A549 (cell line): ENCODE results near the gene NAP1L1. TPM values are rescaled to one million over a fixed set of nuclear protein-coding genes. Genes with fewer than 3 reads are reported as not detected.
A peak's percentile ranks its signal among the peaks of the same experiment; 100 is the strongest.

Source experiments
- BCL3 ChIP-seq: fragments of >200 bp; sonication (Bioruptor Twin); formaldehyde crosslinking; IDR thresholded peaks from 3 replicates; pipeline ENCODE4 v1.6.1; 2016
- BHLHE40 ChIP-seq: IDR thresholded peaks from 2 replicates; pipeline ENCODE4 v1.6.1; 2012; ENCODE audit warnings: low read depth, low read length, inconsistent platforms
- CEBPB ChIP-seq, 2 experiments: fragments of >200 bp in 1 of 2; sonication (Bioruptor Twin) in 1 of 2; formaldehyde crosslinking in 1 of 2; IDR thresholded peaks; 2 replicates each; pipeline ENCODE4 v1.6.1; 2012 to 2016
- CHD2 ChIP-seq: fragments of 150-350 bp; IDR thresholded peaks from 2 replicates; pipeline ENCODE4 v1.6.1; 2014; ENCODE audit warnings: low read length; ENCODE audit not compliant: partially characterized antibody
- CTCF ChIP-seq: fragments of >200 bp; sonication (Bioruptor Twin); formaldehyde crosslinking; IDR thresholded peaks from 3 replicates; pipeline ENCODE4 v1.5.1; 2016
- EHF ChIP-seq: fragments of 250-450 bp; sonication (Bioruptor Pico); IDR thresholded peaks from 2 replicates; pipeline ENCODE4 v1.5.0; 2020; ENCODE audit warnings: mild to moderate bottlenecking
- ESRRA ChIP-seq: fragments of 150-350 bp; IDR thresholded peaks from 2 replicates; pipeline ENCODE4 v1.6.1; 2014; ENCODE audit warnings: mild to moderate bottlenecking, low read length, borderline replicate concordance
- FOSL2 ChIP-seq, 2 experiments: fragments of 450-650 bp in 1 of 2; fragments of >200 bp in 1 of 2; sonication (Bioruptor Twin) in 1 of 2; formaldehyde crosslinking; IDR thresholded peaks; 2 replicates each; pipeline versions ENCODE4 v1.5.0 to v1.6.1; 2016 to 2020; ENCODE audit warnings: mild to moderate bottlenecking in 1 of 2, moderate library complexity in 1 of 2
- FOXS1 ChIP-seq: fragments of 250-450 bp; sonication (Bioruptor Pico); IDR thresholded peaks from 2 replicates; pipeline ENCODE4 v1.5.0; 2020; ENCODE audit warnings: mild to moderate bottlenecking, moderate library complexity
- GATA3 ChIP-seq: IDR thresholded peaks from 2 replicates; pipeline ENCODE4 v1.6.1; 2012; ENCODE audit warnings: borderline replicate concordance
- HOXA7 ChIP-seq: fragments of 250-450 bp; sonication (Bioruptor Pico); IDR thresholded peaks from 2 replicates; pipeline ENCODE4 v1.5.0; 2020; ENCODE audit warnings: mild to moderate bottlenecking, moderate library complexity
- KDM1A ChIP-seq: fragments of 200-600 bp; sonication (generic); IDR thresholded peaks from 2 replicates; pipeline ENCODE4 v1.6.1; 2016; ENCODE audit warnings: low read depth, mild to moderate bottlenecking
- MAFK ChIP-seq: fragments of 450-650 bp; IDR thresholded peaks from 2 replicates; pipeline ENCODE4 v1.6.1; 2014; ENCODE audit not compliant: partially characterized antibody
- MAZ ChIP-seq: fragments of 150-350 bp; IDR thresholded peaks from 2 replicates; pipeline ENCODE4 v1.6.1; 2014; ENCODE audit warnings: antibody characterized with exemption, low read depth, low read length, borderline replicate concordance
- NR3C1 ChIP-seq: fragments of >200 bp; sonication (Bioruptor Twin); formaldehyde crosslinking; IDR thresholded peaks from 3 replicates; pipeline ENCODE4 v1.6.1; 2017
- PHF8 ChIP-seq: fragments of 200-600 bp; sonication (generic); IDR thresholded peaks from 2 replicates; pipeline ENCODE4 v1.6.1; 2016; ENCODE audit warnings: low read depth, mild to moderate bottlenecking, antibody characterized with exemption, moderate library complexity, borderline replicate concordance
- POLR2A ChIP-seq: IDR thresholded peaks from 2 replicates; pipeline ENCODE4 v1.6.1; 2012; ENCODE audit warnings: mild to moderate bottlenecking, low read length
- POLR2AphosphoS2 ChIP-seq: conservative IDR thresholded peaks from 2 replicates; pipeline ENCODE4 v1.6.1; 2012; ENCODE audit warnings: low read length, improper control_type of control experiment, inconsistent platforms
- RAD21 ChIP-seq, 2 experiments: fragments of >200 bp in 1 of 2; sonication (Bioruptor Twin) in 1 of 2; formaldehyde crosslinking in 1 of 2; IDR thresholded peaks in 1 of 2; conservative IDR thresholded peaks in 1 of 2; 2 replicates in 1 of 2; 3 replicates in 1 of 2; pipeline ENCODE4 v1.6.1; 2012 to 2018; ENCODE audit warnings: inconsistent platforms in 1 of 2
- RARB ChIP-seq: fragments of 250-450 bp; sonication (Bioruptor Pico); IDR thresholded peaks from 2 replicates; pipeline ENCODE4 v1.8.0; 2021; ENCODE audit warnings: mild to moderate bottlenecking, moderate library complexity
- REST ChIP-seq: fragments of 200-600 bp; sonication (generic); IDR thresholded peaks from 2 replicates; pipeline ENCODE4 v1.6.1; 2016; ENCODE audit warnings: antibody characterized with exemption, mild to moderate bottlenecking, moderate library complexity
- RNF2 ChIP-seq: fragments of 200-600 bp; sonication (generic); IDR thresholded peaks from 2 replicates; pipeline ENCODE4 v1.6.1; 2016; ENCODE audit warnings: low read depth, mild to moderate bottlenecking, antibody characterized with exemption, moderate library complexity, borderline replicate concordance
- TP53 ChIP-seq: fragments of 250-450 bp; sonication (Bioruptor Pico); IDR thresholded peaks from 2 replicates; pipeline ENCODE4 v1.5.0; 2021; ENCODE audit warnings: mild to moderate bottlenecking, moderate library complexity
- ZC3H11A ChIP-seq: fragments of 450-650 bp; IDR thresholded peaks from 2 replicates; pipeline ENCODE4 v1.6.1; 2014; ENCODE audit warnings: antibody characterized with exemption, mild to moderate bottlenecking
- ZFP36 ChIP-seq: fragments of 450-650 bp; IDR thresholded peaks from 2 replicates; pipeline ENCODE4 v1.6.1; 2014; ENCODE audit warnings: borderline replicate concordance; ENCODE audit not compliant: partially characterized antibody
- ZNF302 ChIP-seq: fragments of 250-450 bp; sonication (Bioruptor Pico); IDR thresholded peaks from 2 replicates; pipeline ENCODE4 v1.9.0; 2021; ENCODE audit warnings: inconsistent platforms, mild to moderate bottlenecking, moderate library complexity
- ZSCAN20 ChIP-seq: fragments of 250-450 bp; sonication (Bioruptor Pico); IDR thresholded peaks from 2 replicates; pipeline ENCODE4 v1.8.0; 2022; ENCODE audit warnings: mild to moderate bottlenecking, moderate library complexity
- polyA plus RNA-seq, 4 experiments: library from polyadenylated mRNA; depleted of rRNA in 3 of 4; stranded (reverse); fragments of >200 nt; fragmentation: RNase III in 1 of 4; extraction: RNeasy Plus Mini Kit Qiagen cat#74134 plus additional on column Dnase treatment in 1 of 4; gene quantifications; 2 replicates in 3 of 4; 3 replicates in 1 of 4; pipeline ENCODE4 v1.2.3, GENCODE V29; 2011 to 2017
- TF ChIP-seq, protein P1 (sequence below): fragments of 250-450 bp; sonication (Bioruptor Pico); IDR thresholded peaks from 2 replicates; pipeline ENCODE4 v1.5.0; 2020; ENCODE audit warnings: low read depth, mild to moderate bottlenecking, moderate library complexity
- TF ChIP-seq, protein P2 (sequence below): fragments of 150-350 bp; IDR thresholded peaks from 2 replicates; pipeline ENCODE4 v1.6.1; 2014; ENCODE audit warnings: low read depth, mild to moderate bottlenecking, low read length
- TF ChIP-seq, protein P3 (sequence below): IDR thresholded peaks from 2 replicates; pipeline ENCODE4 v1.6.1; 2012
- TF ChIP-seq, protein P4 (sequence below): IDR thresholded peaks from 2 replicates; pipeline ENCODE4 v1.6.1; 2012; ENCODE audit warnings: low read depth, borderline replicate concordance

NAP1L1 gene
- polyA plus RNA-seq, 2 of the 4 experiments (the other 2 are of a cell fraction) = 709 to 943 TPM

GRCh38 chr12:76024942-76025600 is 59.4 kb downstream of the NAP1L1 start (continued):
- TF ChIP-seq BCL3 = no peak
- TF ChIP-seq RNF2 = no peak
- TF ChIP-seq, protein P1, sequence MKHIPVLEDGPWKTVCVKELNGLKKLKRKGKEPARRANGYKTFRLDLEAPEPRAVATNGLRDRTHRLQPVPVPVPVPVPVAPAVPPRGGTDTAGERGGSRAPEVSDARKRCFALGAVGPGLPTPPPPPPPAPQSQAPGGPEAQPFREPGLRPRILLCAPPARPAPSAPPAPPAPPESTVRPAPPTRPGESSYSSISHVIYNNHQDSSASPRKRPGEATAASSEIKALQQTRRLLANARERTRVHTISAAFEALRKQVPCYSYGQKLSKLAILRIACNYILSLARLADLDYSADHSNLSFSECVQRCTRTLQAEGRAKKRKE = peak; percentile 65; the same call in 1 of the 2 replicates
- TF ChIP-seq REST = no peak
- 0 out of 2 replicates have a peak, but pooled peaks have one; percentile 61 for TF ChIP-seq ZNF302 (CRISPR knock-in tag)
- TF ChIP-seq BHLHE40 = no peak
- no peak for TF ChIP-seq KDM1A
- TF ChIP-seq ZC3H11A = no peak
- TF ChIP-seq EHF (CRISPR knock-in tag) = peak; percentile 42; the same call in 1 of the 2 replicates
- TF ChIP-seq MAZ = 0 out of 2 replicates have a peak, but pooled peaks have one; percentile 16
- TF ChIP-seq HOXA7 = peak; percentile 30
- 0 out of 2 replicates have a peak, but pooled peaks have one; percentile 41 for TF ChIP-seq FOSL2 (IDR thresholded peaks at IDR 0.05)
- peak; percentile 84 for TF ChIP-seq FOSL2 (CRISPR knock-in tag; IDR thresholded peaks at IDR 0.05)
- TF ChIP-seq RARB (CRISPR knock-in tag) = no peak; the same call in 1 of the 2 replicates
- no peak for TF ChIP-seq GATA3
- TF ChIP-seq MAFK = no peak
- TF ChIP-seq ZSCAN20 (CRISPR knock-in tag) = no peak
- no peak for TF ChIP-seq FOXS1 (CRISPR knock-in tag)
- TF ChIP-seq, protein P2, sequence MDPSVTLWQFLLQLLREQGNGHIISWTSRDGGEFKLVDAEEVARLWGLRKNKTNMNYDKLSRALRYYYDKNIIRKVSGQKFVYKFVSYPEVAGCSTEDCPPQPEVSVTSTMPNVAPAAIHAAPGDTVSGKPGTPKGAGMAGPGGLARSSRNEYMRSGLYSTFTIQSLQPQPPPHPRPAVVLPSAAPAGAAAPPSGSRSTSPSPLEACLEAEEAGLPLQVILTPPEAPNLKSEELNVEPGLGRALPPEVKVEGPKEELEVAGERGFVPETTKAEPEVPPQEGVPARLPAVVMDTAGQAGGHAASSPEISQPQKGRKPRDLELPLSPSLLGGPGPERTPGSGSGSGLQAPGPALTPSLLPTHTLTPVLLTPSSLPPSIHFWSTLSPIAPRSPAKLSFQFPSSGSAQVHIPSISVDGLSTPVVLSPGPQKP = no peak
- TF ChIP-seq RAD21 (conservative IDR thresholded peaks at IDR 0.05 in 1 of 2, IDR thresholded peaks at IDR 0.05 in 1 of 2) = peak; percentile 5 to 27; a peak in 3 of 5 replicates
- no peak for TF ChIP-seq TP53
- TF ChIP-seq PHF8 = no peak
- TF ChIP-seq, protein P3, sequence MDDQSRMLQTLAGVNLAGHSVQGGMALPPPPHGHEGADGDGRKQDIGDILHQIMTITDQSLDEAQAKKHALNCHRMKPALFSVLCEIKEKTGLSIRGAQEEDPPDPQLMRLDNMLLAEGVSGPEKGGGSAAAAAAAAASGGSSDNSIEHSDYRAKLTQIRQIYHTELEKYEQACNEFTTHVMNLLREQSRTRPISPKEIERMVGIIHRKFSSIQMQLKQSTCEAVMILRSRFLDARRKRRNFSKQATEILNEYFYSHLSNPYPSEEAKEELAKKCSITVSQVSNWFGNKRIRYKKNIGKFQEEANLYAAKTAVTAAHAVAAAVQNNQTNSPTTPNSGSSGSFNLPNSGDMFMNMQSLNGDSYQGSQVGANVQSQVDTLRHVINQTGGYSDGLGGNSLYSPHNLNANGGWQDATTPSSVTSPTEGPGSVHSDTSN = no peak
- no peak for TF ChIP-seq CTCF
- TF ChIP-seq ESRRA = no peak
- TF ChIP-seq NR3C1 = no peak
- TF ChIP-seq CEBPB (IDR thresholded peaks at IDR 0.05) = 0 out of 4 replicates have a peak, but pooled peaks of 1 of the 2 experiments have one; percentile 3
- peak; percentile 16 for TF ChIP-seq CHD2
- TF ChIP-seq ZFP36 = no peak
- no peak; the same call in 1 of the 2 replicates for TF ChIP-seq POLR2AphosphoS2
- TF ChIP-seq, protein P4, sequence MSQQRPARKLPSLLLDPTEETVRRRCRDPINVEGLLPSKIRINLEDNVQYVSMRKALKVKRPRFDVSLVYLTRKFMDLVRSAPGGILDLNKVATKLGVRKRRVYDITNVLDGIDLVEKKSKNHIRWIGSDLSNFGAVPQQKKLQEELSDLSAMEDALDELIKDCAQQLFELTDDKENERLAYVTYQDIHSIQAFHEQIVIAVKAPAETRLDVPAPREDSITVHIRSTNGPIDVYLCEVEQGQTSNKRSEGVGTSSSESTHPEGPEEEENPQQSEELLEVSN = no peak
- no peak for TF ChIP-seq POLR2A
